ENCODE data around the gene HOXA1. TPM values are rescaled to one million over a fixed set of nuclear protein-coding genes. Genes with fewer than 3 reads are reported as not detected.

Gene HOXA1
- total RNA-seq, 2 experiments from 2014 or later: 0.72 to 1.0 TPM

- POLR2A ChIA-PET: no interaction called here
- DNase-seq: no peak
- H3K4me1 Mint-ChIP-seq: no peaks in the 10 kb centered on the region
Observed at GRCh38 chr7:27109466-27110185, 13.8 kb upstream of the HOXA1 start.

GRCh38 chr7:27108390-27109127 lies 12.8 kb upstream of the HOXA1 start:
- POLR2A ChIA-PET: no interaction called here
- ATAC-seq (ENCODE audit: low read depth) (no peak), DNase-seq (no peak)
- Mint-ChIP-seq H3K4me3 (no peak overlapping the region), H3K27ac (no peak overlapping the region), H3K9me3 (no peaks in the 10 kb centered on the region), H3K36me3 (no peaks in the 10 kb centered on the region), H3K4me1 (no peaks in the 10 kb centered on the region), H3K27me3 (peaks cover 26% of the 10 kb centered on the region)

More at GRCh38 chr7:27109466-27110185, 13.8 kb upstream of the HOXA1 start:
- peaks cover 15% of the 10 kb centered on the region for H3K27me3 Mint-ChIP-seq
- H3K36me3 Mint-ChIP-seq: no peaks in the 10 kb centered on the region
- no peak overlapping the region for H3K4me3 Mint-ChIP-seq
- H3K9me3 Mint-ChIP-seq: no peaks in the 10 kb centered on the region
- no peak overlapping the region for H3K27ac Mint-ChIP-seq
- ATAC-seq (ENCODE audit: low read depth): no peak

- H3K27me3 Mint-ChIP-seq: peaks cover 35% of the 10 kb centered on the region
- no peaks in the 10 kb centered on the region for H3K9me3 Mint-ChIP-seq
- no peak overlapping the region for H3K27ac Mint-ChIP-seq
- no peak overlapping the region for H3K4me3 Mint-ChIP-seq
- ATAC-seq (ENCODE audit: low read depth) (no peak), DNase-seq (no peak)
- H3K4me1 Mint-ChIP-seq: peaks cover 2% of the 10 kb centered on the region
- POLR2A ChIA-PET: no interaction called here
- peaks cover 2% of the 10 kb centered on the region for H3K36me3 Mint-ChIP-seq
Observed at GRCh38 chr7:27107391-27108381, 11.9 kb upstream of the HOXA1 start.

GRCh38 chr7:27106901-27107240 lies 11.1 kb upstream of the HOXA1 start:
- Mint-ChIP-seq H3K27me3 (peaks cover 42% of the 10 kb centered on the region), H3K36me3 (peaks cover 2% of the 10 kb centered on the region)
- ATAC-seq (ENCODE audit: low read depth): no peak

GRCh38 chr7:27106181-27106900 lies 10.5 kb upstream of the HOXA1 start:
- ATAC-seq (ENCODE audit: low read depth) (no peak), DNase-seq (no peak)
- no peak overlapping the region for H3K27ac Mint-ChIP-seq
- H3K27me3 Mint-ChIP-seq: peaks cover 44% of the 10 kb centered on the region
- H3K36me3 Mint-ChIP-seq: peaks cover 2% of the 10 kb centered on the region
- peaks cover 2% of the 10 kb centered on the region for H3K4me1 Mint-ChIP-seq
- no peaks in the 10 kb centered on the region for H3K9me3 Mint-ChIP-seq
- H3K4me3 Mint-ChIP-seq: no peak overlapping the region
- POLR2A ChIA-PET: no interaction called here

More at GRCh38 chr7:27106901-27107240, 11.1 kb upstream of the HOXA1 start:
- H3K4me1 Mint-ChIP-seq: peaks cover 2% of the 10 kb centered on the region
- no peak overlapping the region for H3K27ac Mint-ChIP-seq
- no peak for DNase-seq
- POLR2A ChIA-PET: no interaction called here
- H3K4me3 Mint-ChIP-seq: no peak overlapping the region
- H3K9me3 Mint-ChIP-seq: no peaks in the 10 kb centered on the region

- H3K36me3 Mint-ChIP-seq: peaks cover 2% of the 10 kb centered on the region
- no peak overlapping the region for H3K4me3 Mint-ChIP-seq
- no peak overlapping the region for H3K27ac Mint-ChIP-seq
- DNase-seq (no peak), ATAC-seq (ENCODE audit: low read depth) (no peak)
- H3K27me3 Mint-ChIP-seq: peaks cover 50% of the 10 kb centered on the region
- POLR2A ChIA-PET: interaction anchor here (0.6 kb wide), 1 partner anchor 41 kb away, joined by 3 read pairs; no protein-coding TSS in a partner anchor
- peaks cover 2% of the 10 kb centered on the region for H3K4me1 Mint-ChIP-seq
- H3K9me3 Mint-ChIP-seq: no peaks in the 10 kb centered on the region
Observed at GRCh38 chr7:27105301-27106031, 9.7 kb upstream of the HOXA1 start.

GRCh38 chr7:27104341-27105058 lies 8.7 kb upstream of the HOXA1 start:
- Mint-ChIP-seq H3K4me1 (peaks cover 2% of the 10 kb centered on the region), H3K27me3 (peaks cover 59% of the 10 kb centered on the region)
- POLR2A ChIA-PET: interaction anchor here (0.6 kb wide), 1 partner anchor 40 kb away, joined by 3 read pairs; no protein-coding TSS in a partner anchor

GRCh38 chr7:27103489-27104226 lies 7.9 kb upstream of the HOXA1 start:
- DNase-seq (no peak), ATAC-seq (ENCODE audit: low read depth) (no peak)
- Mint-ChIP-seq H3K36me3 (peaks cover 4% of the 10 kb centered on the region), H3K4me1 (peaks cover 2% of the 10 kb centered on the region), H3K4me3 (no peak overlapping the region), H3K9me3 (no peaks in the 10 kb centered on the region), H3K27ac (no peak overlapping the region), H3K27me3 (peaks cover 68% of the 10 kb centered on the region)
- POLR2A ChIA-PET: no interaction called here

More at GRCh38 chr7:27104341-27105058, 8.7 kb upstream of the HOXA1 start:
- Mint-ChIP-seq H3K36me3 (peaks cover 3% of the 10 kb centered on the region), H3K27ac (no peak overlapping the region), H3K4me3 (no peak overlapping the region), H3K9me3 (no peaks in the 10 kb centered on the region)
- DNase-seq (no peak), ATAC-seq (ENCODE audit: low read depth) (no peak)

- DNase-seq (no peak), ATAC-seq (ENCODE audit: low read depth) (no peak)
- POLR2A ChIA-PET: no interaction called here
- peaks cover 4% of the 10 kb centered on the region for H3K36me3 Mint-ChIP-seq
- H3K9me3 Mint-ChIP-seq: no peaks in the 10 kb centered on the region
- H3K27me3 Mint-ChIP-seq: peaks cover 76% of the 10 kb centered on the region
- H3K27ac Mint-ChIP-seq: no peak within 1 kb of the TSS
- H3K4me1 Mint-ChIP-seq: peaks cover 2% of the 10 kb centered on the region
- H3K4me3 Mint-ChIP-seq: no peak within 1 kb of the TSS
Observed at GRCh38 chr7:27102581-27103442, 7.0 kb upstream of the HOXA1 start, which contains the start of gene HOXA2. Gene HOXA2, minus strand, starts transcription at chr7:27102683. Its CDS starts 183 bp downstream, at chr7:27102500.

- Mint-ChIP-seq H3K27me3 (peaks cover 82% of the 10 kb centered on the region), H3K9me3 (no peaks in the 10 kb centered on the region), H3K4me1 (peaks cover 5% of the 10 kb centered on the region), H3K4me3 (no peak overlapping the region), H3K27ac (no peak overlapping the region), H3K36me3 (peaks cover 4% of the 10 kb centered on the region)
- POLR2A ChIA-PET: no interaction called here
- no peak for DNase-seq
- ATAC-seq (ENCODE audit: low read depth): no peak
Observed at GRCh38 chr7:27101957-27102580, 6.3 kb upstream of the HOXA1 start.

Measured in activated naive CD8-positive, alpha-beta T cell treated with anti-CD3 and anti-CD28 coated beads, Interleukin-2, amount 10 ng/mL, durations not matched to agents 7 days and 5 days (primary cell).